Measurements from ENCODE around the gene PALD1. TPM values are rescaled to one million over a fixed set of nuclear protein-coding genes. Genes with fewer than 3 reads are reported as not detected.

PALD1 gene
- total and polyA plus RNA-seq, 9 of the 15 experiments (the other 6 are each of a cell fraction or from before 2014, with no cell fraction given): 0.03 to 0.29 (median 0.09) TPM; not detected in 2

GRCh38 chr10:70558871-70559810, 80.6 kb downstream of the PALD1 start (continued):
- TF ChIP-seq TOE1 (IDR thresholded peaks at IDR 0.05; ENCODE audit: borderline replicate concordance) (peak; percentile 74), TOE1 (CRISPR knock-in tag; IDR thresholded peaks at IDR 0.05; ENCODE audit: borderline replicate concordance, low read depth) (no peak), RCOR1 (IDR thresholded peaks at IDR 0.05; ENCODE audit: borderline replicate concordance in 1 of 2, low read depth in 2 of 2, low read length in 2 of 2) (peak; percentile 98 to 99), NR2C1 (IDR thresholded peaks at IDR 0.05) (no peak), NR2C1 (tag; IDR thresholded peaks at IDR 0.05) (no peak), CTCF (IDR thresholded peaks at IDR 0.05 in 2 of 3, conservative IDR thresholded peaks at IDR 0.05 in 1 of 3; ENCODE audit: insufficient read depth in 2 of 3, low read depth in 1 of 3, low read length in 3 of 3) (peak; percentile 82 to 93 (median 88)), SIN3A (IDR thresholded peaks at IDR 0.05; ENCODE audit: borderline replicate concordance in 2 of 2, control insufficient read depth in 1 of 2, low read depth in 2 of 2, low read length in 2 of 2) (0 out of 4 replicates have a peak, but pooled peaks of 1 of the 2 experiments have one; percentile 9), PML (IDR thresholded peaks at IDR 0.05; ENCODE audit: low read length) (peak; percentile 72), THRB (CRISPR knock-in tag; conservative IDR thresholded peaks at IDR 0.05) (peak; percentile 93; the same call in 1 of the 2 replicates), DPF2 (IDR thresholded peaks at IDR 0.05) (peak; percentile 97), ZC3H8 (IDR thresholded peaks at IDR 0.05) (peak; percentile 91), MAFF (IDR thresholded peaks at IDR 0.05; ENCODE audit: low read length) (peak; percentile 51; the same call in 1 of the 2 replicates), NR2C2 (CRISPR knock-in tag; IDR thresholded peaks at IDR 0.05) (peak; percentile 63), NR2C2 (tag; IDR thresholded peaks at IDR 0.05) (peak; percentile 42; the same call in 1 of the 2 replicates), ZNF23 (CRISPR knock-in tag; IDR thresholded peaks at IDR 0.05) (no peak), XRCC3 (IDR thresholded peaks at IDR 0.05) (no peak), ATF7 (IDR thresholded peaks at IDR 0.05) (peak; percentile 85), TRIM28 (IDR thresholded peaks at IDR 0.05) (peak; percentile 70; the same call in 1 of the 2 replicates), CCAR2 (IDR thresholded peaks at IDR 0.05; ENCODE audit: low read depth, low read length) (no peak), IRF2 (CRISPR knock-in tag; IDR thresholded peaks at IDR 0.05) (no peak), BCOR (IDR thresholded peaks at IDR 0.05) (peak; percentile 57; the same call in 1 of the 2 replicates)
- TF ChIP-seq, protein P1, sequence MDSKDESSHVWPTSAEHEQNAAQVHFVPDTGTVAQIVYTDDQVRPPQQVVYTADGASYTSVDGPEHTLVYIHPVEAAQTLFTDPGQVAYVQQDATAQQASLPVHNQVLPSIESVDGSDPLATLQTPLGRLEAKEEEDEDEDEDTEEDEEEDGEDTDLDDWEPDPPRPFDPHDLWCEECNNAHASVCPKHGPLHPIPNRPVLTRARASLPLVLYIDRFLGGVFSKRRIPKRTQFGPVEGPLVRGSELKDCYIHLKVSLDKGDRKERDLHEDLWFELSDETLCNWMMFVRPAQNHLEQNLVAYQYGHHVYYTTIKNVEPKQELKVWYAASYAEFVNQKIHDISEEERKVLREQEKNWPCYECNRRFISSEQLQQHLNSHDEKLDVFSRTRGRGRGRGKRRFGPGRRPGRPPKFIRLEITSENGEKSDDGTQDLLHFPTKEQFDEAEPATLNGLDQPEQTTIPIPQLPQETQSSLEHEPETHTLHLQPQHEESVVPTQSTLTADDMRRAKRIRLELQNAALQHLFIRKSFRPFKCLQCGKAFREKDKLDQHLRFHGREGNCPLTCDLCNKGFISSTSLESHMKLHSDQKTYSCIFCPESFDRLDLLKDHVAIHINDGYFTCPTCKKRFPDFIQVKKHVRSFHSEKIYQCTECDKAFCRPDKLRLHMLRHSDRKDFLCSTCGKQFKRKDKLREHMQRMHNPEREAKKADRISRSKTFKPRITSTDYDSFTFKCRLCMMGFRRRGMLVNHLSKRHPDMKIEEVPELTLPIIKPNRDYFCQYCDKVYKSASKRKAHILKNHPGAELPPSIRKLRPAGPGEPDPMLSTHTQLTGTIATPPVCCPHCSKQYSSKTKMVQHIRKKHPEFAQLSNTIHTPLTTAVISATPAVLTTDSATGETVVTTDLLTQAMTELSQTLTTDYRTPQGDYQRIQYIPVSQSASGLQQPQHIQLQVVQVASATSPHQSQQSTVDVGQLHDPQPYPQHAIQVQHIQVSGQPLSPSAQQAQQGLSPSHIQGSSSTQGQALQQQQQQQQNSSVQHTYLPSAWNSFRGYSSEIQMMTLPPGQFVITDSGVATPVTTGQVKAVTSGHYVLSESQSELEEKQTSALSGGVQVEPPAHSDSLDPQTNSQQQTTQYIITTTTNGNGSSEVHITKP (IDR thresholded peaks at IDR 0.05; ENCODE audit: partially characterized antibody): peak; percentile 31
